HepG2 (cell line): Measurements from ENCODE around the gene TMEM135. TPM values are rescaled to one million over a fixed set of nuclear protein-coding genes. Genes with fewer than 3 reads are reported as not detected.
A peak's percentile ranks its signal among the peaks of the same experiment; 100 is the strongest.

Experiments
- HIVEP1 ChIP-seq: sonication (generic); formaldehyde crosslinking; IDR thresholded peaks from 2 replicates; pipeline ENCODE4 v1.4.0; 2020; ENCODE audit warnings: mild to moderate bottlenecking, missing genetic modification reagents
- HNF4A ChIP-seq: sonication (generic); formaldehyde crosslinking; IDR thresholded peaks from 2 replicates; pipeline ENCODE4 v1.4.0; 2020; ENCODE audit warnings: missing genetic modification reagents
- MAFK ChIP-seq, 2 experiments: IDR thresholded peaks in 1 of 2; conservative IDR thresholded peaks in 1 of 2; 2 replicates each; pipeline ENCODE4 v1.6.1; 2011; ENCODE audit warnings: improper control_type of control experiment in 2 of 2, low read length in 2 of 2
- MBNL3 ChIP-seq: fragments of 250-450 bp; sonication (Bioruptor Pico); conservative IDR thresholded peaks from 2 replicates; pipeline ENCODE4 v1.8.0; 2022; ENCODE audit warnings: mild to moderate bottlenecking, inconsistent platforms
- MED8 ChIP-seq: sonication (generic); formaldehyde crosslinking; IDR thresholded peaks from 2 replicates; pipeline ENCODE4 v1.8.1; 2023; ENCODE audit warnings: mild to moderate bottlenecking, missing genetic modification reagents; ENCODE audit not compliant: insufficient replicate concordance
- MXI1 ChIP-seq: IDR thresholded peaks from 3 replicates; pipeline ENCODE4 v1.6.1; 2012; ENCODE audit warnings: low read depth, low read length, inconsistent platforms, borderline replicate concordance
- NONO ChIP-seq, 2 experiments: fragments of 450-650 bp in 1 of 2; sonication (generic) in 1 of 2; formaldehyde crosslinking in 1 of 2; IDR thresholded peaks in 1 of 2; conservative IDR thresholded peaks in 1 of 2; 2 replicates each; pipeline versions ENCODE4 v1.6.1 to v1.8.0; 2017 to 2022; ENCODE audit warnings: mild to moderate bottlenecking in 1 of 2, missing genetic modification reagents in 1 of 2, moderate library complexity in 1 of 2
- POGZ ChIP-seq: sonication (generic); formaldehyde crosslinking; IDR thresholded peaks from 2 replicates; pipeline ENCODE4 v1.4.0; 2020; ENCODE audit warnings: mild to moderate bottlenecking, missing genetic modification reagents
- SAFB2 ChIP-seq: sonication (generic); formaldehyde crosslinking; IDR thresholded peaks from 2 replicates; pipeline ENCODE4 v1.5.1; 2020; ENCODE audit warnings: missing genetic modification reagents, low read depth, mild to moderate bottlenecking, borderline replicate concordance
- SATB2 ChIP-seq: sonication (generic); formaldehyde crosslinking; IDR thresholded peaks from 2 replicates; pipeline ENCODE4 v1.5.0; 2020; ENCODE audit warnings: missing genetic modification reagents
- SMAD9 ChIP-seq: sonication (generic); formaldehyde crosslinking; IDR thresholded peaks from 2 replicates; pipeline ENCODE4 v1.5.1; 2020; ENCODE audit warnings: mild to moderate bottlenecking, missing genetic modification reagents
- ZFP36L1 ChIP-seq: sonication (generic); formaldehyde crosslinking; IDR thresholded peaks from 2 replicates; pipeline ENCODE4 v1.8.0; 2022; ENCODE audit warnings: mild to moderate bottlenecking, missing genetic modification reagents, moderate library complexity
- ZKSCAN1 ChIP-seq: fragments of 150-350 bp; IDR thresholded peaks from 2 replicates; pipeline ENCODE4 v1.6.1; 2014; ENCODE audit warnings: low read length
- ZMYM4 ChIP-seq: sonication (generic); formaldehyde crosslinking; IDR thresholded peaks from 2 replicates; pipeline ENCODE4 v1.8.1; 2023; ENCODE audit warnings: mild to moderate bottlenecking, missing genetic modification reagents
- ZNF333 ChIP-seq: sonication (generic); formaldehyde crosslinking; IDR thresholded peaks from 2 replicates; pipeline ENCODE4 v1.4.0; 2020; ENCODE audit warnings: mild to moderate bottlenecking, missing genetic modification reagents, borderline replicate concordance
- ZNF564 ChIP-seq: sonication (generic); formaldehyde crosslinking; IDR thresholded peaks from 2 replicates; pipeline ENCODE4 v1.8.1; 2023; ENCODE audit warnings: mild to moderate bottlenecking, missing genetic modification reagents
- polyA plus RNA-seq, 8 experiments: library from polyadenylated mRNA; depleted of rRNA in 3 of 8; stranded (reverse) in 7 of 8; unstranded in 1 of 8; fragments of >200 nt; fragmentation: Illumina TruSeq in 4 of 8; extraction: Trizol in 4 of 8; gene quantifications; 2 replicates each; pipeline versions ENCODE4 v1.2.1 to v1.2.3, GENCODE V29; 2011 to 2016; ENCODE audit warnings: low read depth in 4 of 8, missing spikeins in 1 of 8, mixed read lengths in 1 of 8; ENCODE audit not compliant: insufficient read depth in 1 of 8
- total RNA-seq, 5 experiments: library from RNA; depleted of rRNA; stranded (reverse); fragments of >200 nt; fragmentation: Illumina TruSeq; extraction: Trizol; gene quantifications; 2 replicates each; pipeline ENCODE4 v1.2.3, GENCODE V29; 2016; ENCODE audit warnings: low read depth in 1 of 5
- TF ChIP-seq, protein P1 (sequence below): sonication (generic); formaldehyde crosslinking; IDR thresholded peaks from 2 replicates; pipeline ENCODE4 v1.4.0; 2020; ENCODE audit warnings: missing genetic modification reagents
- TF ChIP-seq, protein P2 (sequence below): sonication (generic); formaldehyde crosslinking; IDR thresholded peaks from 2 replicates; pipeline ENCODE4 v1.4.0; 2020; ENCODE audit warnings: missing genetic modification reagents
- TF ChIP-seq, protein P3 (sequence below): sonication (generic); formaldehyde crosslinking; IDR thresholded peaks from 2 replicates; pipeline ENCODE4 v1.8.0; 2022; ENCODE audit warnings: missing genetic modification reagents, low read depth, mild to moderate bottlenecking, borderline replicate concordance

TMEM135 gene
- total and polyA plus RNA-seq, 2 of the 13 experiments (the other 11 are each of a cell fraction or from before 2014, with no cell fraction given), result 36.6 to 88.9 TPM

DNA sequence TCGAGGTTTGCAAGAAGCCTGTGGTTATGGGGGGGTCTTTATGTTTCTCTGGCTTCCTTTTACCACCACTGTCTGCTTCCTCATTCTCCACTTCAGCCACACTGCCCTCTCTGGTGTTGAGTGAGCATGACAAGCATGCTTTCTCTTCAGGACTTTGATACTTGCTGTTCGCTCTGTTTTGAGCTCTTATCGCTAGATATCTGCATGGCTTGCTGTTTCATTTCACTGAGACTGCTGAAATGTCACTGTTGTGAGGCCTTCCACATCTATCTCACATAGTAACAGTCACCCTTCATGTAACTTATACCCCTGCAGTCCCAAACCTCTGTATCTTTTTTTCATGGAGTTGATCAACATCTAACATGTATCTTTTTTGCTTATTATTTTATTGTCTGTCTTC, 59.8 kb downstream of the TMEM135 start (continued):
- TF ChIP-seq, protein P1, sequence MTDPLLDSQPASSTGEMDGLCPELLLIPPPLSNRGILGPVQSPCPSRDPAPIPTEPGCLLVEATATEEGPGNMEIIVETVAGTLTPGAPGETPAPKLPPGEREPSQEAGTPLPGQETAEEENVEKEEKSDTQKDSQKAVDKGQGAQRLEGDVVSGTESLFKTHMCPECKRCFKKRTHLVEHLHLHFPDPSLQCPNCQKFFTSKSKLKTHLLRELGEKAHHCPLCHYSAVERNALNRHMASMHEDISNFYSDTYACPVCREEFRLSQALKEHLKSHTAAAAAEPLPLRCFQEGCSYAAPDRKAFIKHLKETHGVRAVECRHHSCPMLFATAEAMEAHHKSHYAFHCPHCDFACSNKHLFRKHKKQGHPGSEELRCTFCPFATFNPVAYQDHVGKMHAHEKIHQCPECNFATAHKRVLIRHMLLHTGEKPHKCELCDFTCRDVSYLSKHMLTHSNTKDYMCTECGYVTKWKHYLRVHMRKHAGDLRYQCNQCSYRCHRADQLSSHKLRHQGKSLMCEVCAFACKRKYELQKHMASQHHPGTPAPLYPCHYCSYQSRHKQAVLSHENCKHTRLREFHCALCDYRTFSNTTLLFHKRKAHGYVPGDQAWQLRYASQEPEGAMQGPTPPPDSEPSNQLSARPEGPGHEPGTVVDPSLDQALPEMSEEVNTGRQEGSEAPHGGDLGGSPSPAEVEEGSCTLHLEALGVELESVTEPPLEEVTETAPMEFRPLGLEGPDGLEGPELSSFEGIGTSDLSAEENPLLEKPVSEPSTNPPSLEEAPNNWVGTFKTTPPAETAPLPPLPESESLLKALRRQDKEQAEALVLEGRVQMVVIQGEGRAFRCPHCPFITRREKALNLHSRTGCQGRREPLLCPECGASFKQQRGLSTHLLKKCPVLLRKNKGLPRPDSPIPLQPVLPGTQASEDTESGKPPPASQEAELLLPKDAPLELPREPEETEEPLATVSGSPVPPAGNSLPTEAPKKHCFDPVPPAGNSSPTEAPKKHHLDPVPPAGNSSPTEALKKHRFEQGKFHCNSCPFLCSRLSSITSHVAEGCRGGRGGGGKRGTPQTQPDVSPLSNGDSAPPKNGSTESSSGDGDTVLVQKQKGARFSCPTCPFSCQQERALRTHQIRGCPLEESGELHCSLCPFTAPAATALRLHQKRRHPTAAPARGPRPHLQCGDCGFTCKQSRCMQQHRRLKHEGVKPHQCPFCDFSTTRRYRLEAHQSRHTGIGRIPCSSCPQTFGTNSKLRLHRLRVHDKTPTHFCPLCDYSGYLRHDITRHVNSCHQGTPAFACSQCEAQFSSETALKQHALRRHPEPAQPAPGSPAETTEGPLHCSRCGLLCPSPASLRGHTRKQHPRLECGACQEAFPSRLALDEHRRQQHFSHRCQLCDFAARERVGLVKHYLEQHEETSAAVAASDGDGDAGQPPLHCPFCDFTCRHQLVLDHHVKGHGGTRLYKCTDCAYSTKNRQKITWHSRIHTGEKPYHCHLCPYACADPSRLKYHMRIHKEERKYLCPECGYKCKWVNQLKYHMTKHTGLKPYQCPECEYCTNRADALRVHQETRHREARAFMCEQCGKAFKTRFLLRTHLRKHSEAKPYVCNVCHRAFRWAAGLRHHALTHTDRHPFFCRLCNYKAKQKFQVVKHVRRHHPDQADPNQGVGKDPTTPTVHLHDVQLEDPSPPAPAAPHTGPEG, result no peak
- TF ChIP-seq, protein P2, sequence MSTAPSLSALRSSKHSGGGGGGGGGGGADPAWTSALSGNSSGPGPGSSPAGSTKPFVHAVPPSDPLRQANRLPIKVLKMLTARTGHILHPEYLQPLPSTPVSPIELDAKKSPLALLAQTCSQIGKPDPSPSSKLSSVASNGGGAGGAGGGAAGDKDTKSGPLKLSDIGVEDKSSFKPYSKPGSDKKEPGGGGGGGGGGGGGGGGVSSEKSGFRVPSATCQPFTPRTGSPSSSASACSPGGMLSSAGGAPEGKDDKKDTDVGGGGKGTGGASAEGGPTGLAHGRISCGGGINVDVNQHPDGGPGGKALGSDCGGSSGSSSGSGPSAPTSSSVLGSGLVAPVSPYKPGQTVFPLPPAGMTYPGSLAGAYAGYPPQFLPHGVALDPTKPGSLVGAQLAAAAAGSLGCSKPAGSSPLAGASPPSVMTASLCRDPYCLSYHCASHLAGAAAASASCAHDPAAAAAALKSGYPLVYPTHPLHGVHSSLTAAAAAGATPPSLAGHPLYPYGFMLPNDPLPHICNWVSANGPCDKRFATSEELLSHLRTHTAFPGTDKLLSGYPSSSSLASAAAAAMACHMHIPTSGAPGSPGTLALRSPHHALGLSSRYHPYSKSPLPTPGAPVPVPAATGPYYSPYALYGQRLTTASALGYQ (CRISPR knock-in tag), result no peak
- TF ChIP-seq ZFP36L1 (CRISPR knock-in tag) (0 out of 2 replicates have a peak, but pooled peaks have one; percentile 38), SMAD9 (CRISPR knock-in tag) (no peak), HNF4A (CRISPR knock-in tag) (peak; percentile 82), ZKSCAN1 (no peak), ZMYM4 (CRISPR knock-in tag) (peak; percentile 77), ZNF333 (no peak), HIVEP1 (no peak), MXI1 (peak; percentile 34; the same call in 1 of the 3 replicates), SAFB2 (CRISPR knock-in tag) (no peak), MED8 (no peak), MBNL3 (CRISPR knock-in tag) (no peak), POGZ (CRISPR knock-in tag) (peak; percentile 77), ZNF564 (CRISPR knock-in tag) (no peak), SATB2 (CRISPR knock-in tag) (no peak), NONO (IDR thresholded peaks at IDR 0.05) (no peak), NONO (CRISPR knock-in tag; conservative IDR thresholded peaks at IDR 0.05) (no peak), MAFK (conservative IDR thresholded peaks at IDR 0.05 in 1 of 2, IDR thresholded peaks at IDR 0.05 in 1 of 2; ENCODE audit: low read length in 2 of 2) (peak; percentile 20 to 48; a peak in 3 of 4 replicates)
- TF ChIP-seq, protein P3, sequence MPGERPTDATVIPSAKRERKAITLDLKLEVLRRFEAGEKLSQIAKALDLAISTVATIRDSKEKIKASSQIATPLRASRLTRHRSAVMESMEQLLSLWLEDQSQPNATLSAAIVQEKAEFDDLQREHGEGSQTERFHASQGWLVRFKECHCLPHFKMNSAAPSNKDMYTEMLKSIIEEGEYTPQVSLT (CRISPR knock-in tag), result no peak
